GM21717 (cell line): ENCODE results near the gene MYL4.
"Not testable (repeated sequence)": the region's sequence is repeated elsewhere in the genome, so short reads cannot be mapped to it uniquely, and the experiment has no call there.

Source experiments
- ATAC-seq: cut with Tn5 transposase; IDR thresholded peaks from one replicate; pipeline ENCODE4 v1.9.1; 2021; ENCODE audit warnings: mild to moderate bottlenecking, moderate library complexity; ENCODE audit not compliant: unreplicated experiment

The MYL4 gene

GRCh38 chr17:47239967-47240651 is 31.0 kb downstream of the MYL4 start:
- no peak for ATAC-seq

DNA sequence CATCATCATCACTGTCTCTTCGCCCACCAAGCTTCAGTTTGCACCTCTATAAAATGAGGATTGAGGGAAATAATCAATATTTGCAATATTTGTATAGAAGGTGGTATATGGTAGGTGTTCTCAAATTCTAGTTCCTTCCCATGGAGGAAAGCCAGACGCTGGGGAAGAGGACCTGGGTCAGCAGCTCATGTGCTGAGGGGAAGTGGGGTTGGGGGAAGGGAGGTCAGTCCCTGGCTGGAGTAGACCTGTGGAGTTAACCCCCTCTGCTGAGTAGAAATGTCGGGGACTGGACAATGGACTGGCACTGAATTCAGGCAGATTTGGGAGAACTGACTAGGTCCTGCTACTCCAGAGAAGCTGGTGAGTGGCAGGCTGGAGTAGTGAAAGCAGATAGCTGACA is 31.7 kb downstream of the MYL4 start:
- no peak for ATAC-seq

- no peak for ATAC-seq
Observed at GRCh38 chr17:47242648-47243047, 33.5 kb downstream of the MYL4 start.

- no peak for ATAC-seq
Observed at GRCh38 chr17:47243737-47244598, 34.8 kb downstream of the MYL4 start.

GRCh38 chr17:47244697-47245096 is 35.5 kb downstream of the MYL4 start:
- no peak for ATAC-seq

DNA sequence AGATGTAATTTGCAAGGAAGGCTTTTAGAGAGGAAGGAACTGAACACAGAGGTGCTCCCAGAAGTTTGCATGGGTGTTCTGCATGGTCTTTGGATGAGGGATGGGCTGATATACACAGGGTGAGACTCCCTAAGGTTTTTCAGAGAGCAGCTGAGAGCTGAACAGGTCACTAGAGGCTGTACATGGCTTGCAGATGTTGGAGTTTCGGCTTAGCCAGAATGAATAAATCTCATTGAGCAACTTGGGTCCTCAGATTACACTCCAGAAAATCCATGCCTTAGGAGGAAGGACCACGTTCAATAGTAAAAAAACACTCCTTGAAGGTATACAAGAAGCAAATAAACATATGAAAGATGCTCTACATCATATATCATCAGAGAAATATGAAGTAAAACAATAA is 37.0 kb downstream of the MYL4 start:
- ATAC-seq: no peak

DNA sequence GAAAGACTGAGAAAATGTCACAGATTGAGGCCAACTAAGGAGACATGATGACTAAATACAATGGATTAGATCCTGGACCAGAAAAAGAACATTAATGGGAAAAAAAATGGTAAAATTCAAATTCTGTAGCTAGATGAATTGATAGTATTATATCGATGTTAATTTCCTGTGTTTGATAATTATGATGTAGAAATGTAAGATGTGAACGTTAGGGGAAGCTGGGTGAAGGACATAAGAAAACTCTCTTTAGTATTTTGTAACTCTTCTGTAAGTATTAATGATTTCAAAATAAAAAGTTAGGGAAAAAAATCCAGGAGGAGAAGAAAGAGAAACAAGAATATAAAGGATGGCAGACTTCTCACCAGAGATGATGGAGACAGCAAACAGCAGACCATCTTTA is 41.7 kb downstream of the MYL4 start:
- no peak for ATAC-seq

DNA sequence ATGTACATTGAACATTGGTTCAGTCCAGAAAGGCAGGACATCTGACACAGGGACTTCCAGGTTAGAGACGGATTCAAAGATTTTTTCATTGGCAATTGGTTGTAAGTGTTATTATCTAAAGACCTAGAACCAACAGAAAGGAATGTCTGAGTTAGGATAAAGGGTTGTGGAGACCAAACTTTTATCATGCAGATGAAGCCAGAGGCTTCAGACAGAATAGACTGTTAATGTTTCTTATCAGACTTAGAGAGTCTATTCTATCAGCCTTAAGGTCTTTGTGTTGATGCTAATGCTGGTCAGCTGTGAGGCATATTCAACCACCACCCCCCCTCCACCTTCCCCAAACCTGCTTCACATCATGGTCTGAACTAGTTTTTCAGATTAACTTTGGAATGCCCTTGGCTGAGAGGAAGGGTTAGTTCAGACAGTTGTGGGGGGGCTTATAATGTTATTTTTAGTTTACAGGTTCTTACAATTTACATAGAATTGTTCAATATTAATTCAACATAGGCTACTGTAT is 42.3 kb downstream of the MYL4 start:
- ATAC-seq: no peak

DNA sequence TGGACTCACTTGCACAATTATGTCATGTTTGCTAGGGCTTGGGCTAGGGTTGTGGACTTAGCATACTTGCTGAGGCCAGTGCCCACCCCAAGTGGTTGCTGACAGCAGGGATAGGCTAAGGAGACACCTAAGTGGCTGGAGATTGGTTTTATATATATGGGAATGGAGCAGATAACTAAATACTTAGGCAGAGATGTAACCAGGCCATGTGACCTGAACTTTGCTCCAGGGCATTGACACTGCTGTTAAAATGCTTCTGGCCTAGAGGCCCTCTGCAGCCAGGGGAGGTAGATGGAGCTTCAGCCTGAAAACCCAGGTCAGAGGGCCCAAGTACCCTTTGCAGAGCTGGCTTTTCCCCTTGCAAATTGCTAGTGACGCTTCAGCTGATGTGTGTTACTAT is 43.1 kb downstream of the MYL4 start:
- ATAC-seq: no peak

- ATAC-seq: no peak
Observed at GRCh38 chr17:47252766-47253512, 43.8 kb downstream of the MYL4 start.

- ATAC-seq: no peak
Observed at GRCh38 chr17:47253541-47254402, 44.6 kb downstream of the MYL4 start, which contains the start of gene ITGB3. Gene ITGB3, plus strand, starts transcription at chr17:47253827. Its CDS starts 35 bp downstream, at chr17:47253862.

- no peak for ATAC-seq
Observed at GRCh38 chr17:47254403-47254943, 45.3 kb downstream of the MYL4 start.

DNA sequence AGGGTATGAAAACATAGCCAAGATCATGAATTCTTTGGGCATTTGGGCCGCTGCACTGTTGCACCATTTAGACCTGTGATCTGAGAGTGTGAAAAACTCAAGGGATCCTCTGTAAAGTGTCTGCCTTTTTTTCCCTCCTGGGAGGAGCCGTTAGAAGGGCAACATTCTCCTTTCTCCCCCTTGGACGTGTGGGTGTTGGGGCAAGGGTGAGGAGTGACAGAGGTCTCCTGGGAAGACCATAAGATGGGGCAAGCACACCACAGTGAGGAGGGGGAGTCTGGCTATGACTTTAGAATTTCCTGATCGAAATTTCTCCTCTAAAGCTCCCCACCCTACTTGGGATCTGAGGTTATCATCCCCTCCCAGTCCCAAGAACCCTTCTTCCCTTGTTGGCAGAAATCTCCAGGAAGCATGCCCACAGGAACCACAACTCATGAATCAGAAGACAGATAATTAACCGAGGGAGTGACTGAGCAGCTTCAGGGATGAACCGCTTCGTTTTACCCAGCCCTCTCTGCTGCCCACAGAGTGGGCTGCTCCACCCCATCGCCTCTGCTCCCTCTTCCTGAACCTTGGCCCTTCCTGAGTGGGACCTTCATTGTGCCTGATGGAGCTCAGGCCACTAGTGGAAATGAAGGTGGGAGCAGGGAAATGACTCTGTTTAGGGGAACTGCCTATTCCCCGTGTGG is 48.6 kb downstream of the MYL4 start:
- no peak for ATAC-seq

- no peak for ATAC-seq
Observed at GRCh38 chr17:47262586-47262985, 53.4 kb downstream of the MYL4 start.

GRCh38 chr17:47264166-47264565 is 55.0 kb downstream of the MYL4 start:
- no peak for ATAC-seq

- ATAC-seq: no peak
Observed at GRCh38 chr17:47265983-47266541, 56.9 kb downstream of the MYL4 start.

DNA sequence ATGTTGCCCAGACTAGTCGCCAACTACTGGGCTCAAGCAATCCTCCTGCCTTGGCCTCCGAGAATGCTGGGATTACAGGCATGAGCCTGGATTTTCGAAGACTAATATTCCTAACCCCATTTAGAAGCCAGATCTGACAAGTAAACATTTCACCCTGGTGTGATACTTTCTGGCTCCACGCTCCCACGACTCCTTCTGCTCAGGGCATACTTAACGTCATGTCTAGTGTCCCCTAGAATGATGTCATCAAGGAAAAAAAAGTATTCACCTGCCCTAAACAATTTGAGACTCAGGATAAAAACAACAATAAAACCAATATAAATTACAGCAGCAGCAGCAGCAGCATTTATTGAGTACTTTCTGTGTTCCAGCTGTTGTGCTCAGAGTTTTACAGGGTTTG is 57.6 kb downstream of the MYL4 start:
- no peak for ATAC-seq

DNA sequence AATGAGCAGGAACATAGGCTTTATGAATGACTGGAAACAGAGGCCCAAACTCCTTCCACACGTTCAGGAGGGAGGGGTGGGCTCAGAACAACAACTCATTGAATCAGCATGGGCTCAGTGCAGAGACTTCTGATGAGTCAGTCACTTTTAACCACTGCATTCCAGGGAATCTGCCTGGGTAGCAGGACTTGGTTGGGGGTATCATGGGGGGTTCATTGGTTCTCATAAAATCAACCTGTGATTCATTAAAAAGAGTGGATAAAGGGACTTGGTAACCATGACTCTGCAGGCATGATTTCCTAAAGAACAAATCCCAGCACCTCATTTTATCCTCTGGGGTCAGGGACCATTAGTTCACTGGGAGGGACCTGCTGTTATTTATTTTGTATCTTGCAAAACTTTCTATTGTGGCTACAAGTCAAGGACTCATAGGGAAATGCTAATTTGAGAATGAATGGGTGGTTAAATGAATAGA is 58.2 kb downstream of the MYL4 start:
- ATAC-seq: no peak

GRCh38 chr17:47268964-47269363 is 59.8 kb downstream of the MYL4 start:
- not testable (repeated sequence) for ATAC-seq
